ENCODE results near the gene GDPD4.

GDPD4 gene

GRCh38 chr11:77204754-77205466 lies 96.6 kb downstream of the GDPD4 start:
- DNase-seq (ENCODE audit: low read depth), result no peak

- DNase-seq (ENCODE audit: low read depth), result no peak
Measured at GRCh38 chr11:77203901-77204753, 97.4 kb downstream of the GDPD4 start.

GRCh38 chr11:77202941-77203900 lies 98.3 kb downstream of the GDPD4 start:
- no peak for DNase-seq (ENCODE audit: low read depth)

- no peak for DNase-seq (ENCODE audit: low read depth)
Measured at GRCh38 chr11:77201991-77202841, 99.3 kb downstream of the GDPD4 start.

- no peak for DNase-seq (ENCODE audit: low read depth)
Measured at GRCh38 chr11:77201370-77201769, 100.1 kb downstream of the GDPD4 start.

- no peak for DNase-seq (ENCODE audit: low read depth)
Measured at GRCh38 chr11:77200351-77201268, 100.9 kb downstream of the GDPD4 start.

- no peak for DNase-seq (ENCODE audit: low read depth)
Measured at GRCh38 chr11:77199137-77199745, 102.2 kb downstream of the GDPD4 start.

- peak; percentile 19 for DNase-seq (ENCODE audit: low read depth)
Measured at GRCh38 chr11:77198440-77198849, 103.0 kb downstream of the GDPD4 start.

- no peak for DNase-seq (ENCODE audit: low read depth)
Measured at GRCh38 chr11:77197626-77198320, 103.7 kb downstream of the GDPD4 start.

GRCh38 chr11:77196961-77197360 lies 104.5 kb downstream of the GDPD4 start:
- no peak for DNase-seq (ENCODE audit: low read depth)

GRCh38 chr11:77195071-77195755 lies 106.3 kb downstream of the GDPD4 start:
- no peak for DNase-seq (ENCODE audit: low read depth)

GRCh38 chr11:77193911-77194830 lies 107.3 kb downstream of the GDPD4 start:
- no peak for DNase-seq (ENCODE audit: low read depth)

GRCh38 chr11:77193167-77193566 lies 108.3 kb downstream of the GDPD4 start:
- DNase-seq (ENCODE audit: low read depth), result no peak

GRCh38 chr11:77191823-77192495 lies 109.5 kb downstream of the GDPD4 start:
- DNase-seq (ENCODE audit: low read depth), result peak; percentile 12

GRCh38 chr11:77191429-77191822 lies 110.1 kb downstream of the GDPD4 start:
- no peak for DNase-seq (ENCODE audit: low read depth)

- DNase-seq (ENCODE audit: low read depth), result no peak
Measured at GRCh38 chr11:77190331-77191075, 111.0 kb downstream of the GDPD4 start.

Measured in EH (cell line).